Measurements from ENCODE around the gene ABR.
"Not testable (repeated sequence)": the region's sequence is repeated elsewhere in the genome, so short reads cannot be mapped to it uniquely, and the experiment has no call there.

The ABR gene

DNA sequence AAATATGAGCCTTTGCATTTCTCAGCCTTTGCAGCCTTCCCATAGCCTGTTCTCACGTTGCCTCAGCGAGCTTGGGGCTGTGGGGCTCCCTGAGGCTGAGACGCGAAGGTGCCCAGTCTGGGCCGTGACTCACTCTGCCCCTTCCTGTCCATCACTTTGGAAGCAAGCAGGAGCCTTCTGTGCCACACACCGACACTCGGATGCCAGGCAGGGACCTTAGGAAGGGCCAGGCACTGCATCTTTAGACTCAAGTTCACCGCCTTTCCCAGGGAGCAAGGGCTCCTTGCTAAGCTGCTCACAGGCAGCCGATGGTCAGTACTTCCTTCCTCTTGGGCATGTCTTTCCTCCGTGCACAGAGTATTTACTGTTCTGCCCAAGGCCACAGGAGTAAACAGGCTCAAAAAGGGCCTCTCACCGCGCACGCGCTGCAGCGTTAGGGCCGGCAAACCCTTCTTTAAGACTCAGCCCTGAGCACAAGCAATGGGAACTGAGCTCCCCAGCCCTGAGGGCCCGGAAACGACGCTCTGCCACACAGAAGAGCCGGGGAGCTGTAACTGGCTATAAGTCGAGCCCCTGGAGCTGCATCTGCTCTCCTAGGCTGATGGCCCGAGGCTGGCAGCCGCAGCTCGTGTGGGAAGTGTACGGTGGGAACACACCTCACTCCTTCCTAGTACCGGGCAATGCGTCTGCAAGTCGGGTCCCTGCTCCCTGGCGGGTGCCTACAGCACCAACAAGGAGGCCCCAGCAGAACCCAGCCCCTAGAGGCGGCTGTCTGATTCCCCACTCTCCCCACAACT lies 175.6 kb downstream of the ABR start:
- DNase-seq: no peak

DNA sequence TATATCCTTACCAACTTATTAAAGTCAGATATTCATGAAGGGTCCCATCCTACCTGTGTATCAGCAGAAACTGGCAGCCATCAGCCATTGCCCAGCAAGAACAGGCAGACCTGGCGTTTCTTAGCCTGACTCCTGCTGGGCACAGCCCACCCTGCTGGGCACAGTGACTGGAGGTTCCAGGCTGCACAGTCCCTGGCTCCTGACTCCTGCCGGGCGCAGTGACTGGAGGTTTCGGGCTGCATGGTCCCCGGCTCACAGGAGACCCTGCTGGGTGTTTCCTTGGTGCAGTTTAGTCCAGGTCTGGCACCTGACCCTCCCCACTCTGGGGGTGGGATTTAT lies 176.2 kb downstream of the ABR start:
- DNase-seq: no peak

- DNase-seq: no peak
Measured at GRCh38 chr17:1002771-1003555, 176.8 kb downstream of the ABR start.

DNA sequence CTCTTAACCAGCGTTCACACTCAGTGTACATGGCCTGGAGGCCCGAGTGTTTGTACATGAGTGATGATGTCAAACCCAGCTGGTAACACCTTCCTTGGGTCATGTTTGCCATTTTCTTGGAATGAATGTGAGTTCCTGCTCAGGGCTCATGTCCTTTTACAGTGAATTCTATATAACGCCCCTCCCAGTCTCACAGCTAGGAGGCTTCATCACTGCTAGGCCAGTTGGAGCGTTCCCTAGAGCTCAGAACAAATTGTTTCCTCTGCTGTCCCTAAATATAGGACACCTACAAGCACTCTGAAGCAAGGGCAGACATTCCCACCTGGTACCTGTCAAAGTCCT lies 177.4 kb downstream of the ABR start:
- DNase-seq: no peak

DNA sequence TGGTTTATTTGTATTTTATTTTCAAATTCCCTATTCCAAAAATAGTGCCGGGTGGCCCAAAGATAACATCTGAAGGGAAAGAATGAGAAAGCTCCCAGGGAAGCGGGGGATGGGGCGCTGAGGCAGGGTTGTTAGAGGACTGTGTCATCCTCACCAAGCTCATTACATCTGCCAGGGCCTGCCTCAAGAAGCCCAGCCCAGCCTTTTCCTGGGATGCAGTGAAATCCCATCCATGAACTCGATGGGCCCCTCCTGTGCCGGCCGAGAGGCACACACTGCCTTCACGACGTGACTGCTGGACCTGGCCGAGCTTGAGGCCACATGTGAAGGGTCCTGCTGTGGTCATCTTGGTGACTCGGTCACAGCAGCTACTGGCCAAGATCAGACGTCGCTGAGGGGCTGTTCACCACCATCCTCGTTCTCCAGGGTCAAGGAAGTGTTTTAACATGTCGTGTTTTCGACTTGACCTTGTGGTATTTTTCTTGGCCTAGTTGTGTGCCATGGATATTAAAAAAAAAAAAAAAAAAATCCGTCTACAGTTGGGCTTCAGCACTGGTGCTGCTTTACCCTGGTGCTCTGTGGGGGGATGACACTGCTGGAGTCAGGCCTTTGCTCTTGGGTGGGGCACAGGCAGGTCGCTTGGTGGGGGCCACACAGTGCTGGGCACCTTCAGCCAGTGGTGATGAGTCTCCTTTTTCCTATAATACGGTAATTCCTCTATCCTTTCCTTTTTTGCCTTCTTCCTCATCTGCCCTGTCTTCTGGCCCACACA lies 178.0 kb downstream of the ABR start:
- no peak for DNase-seq

GRCh38 chr17:1000597-1001461 lies 179.0 kb downstream of the ABR start:
- no peak for DNase-seq

GRCh38 chr17:998111-998510 lies 181.7 kb downstream of the ABR start:
- DNase-seq: no peak

DNA sequence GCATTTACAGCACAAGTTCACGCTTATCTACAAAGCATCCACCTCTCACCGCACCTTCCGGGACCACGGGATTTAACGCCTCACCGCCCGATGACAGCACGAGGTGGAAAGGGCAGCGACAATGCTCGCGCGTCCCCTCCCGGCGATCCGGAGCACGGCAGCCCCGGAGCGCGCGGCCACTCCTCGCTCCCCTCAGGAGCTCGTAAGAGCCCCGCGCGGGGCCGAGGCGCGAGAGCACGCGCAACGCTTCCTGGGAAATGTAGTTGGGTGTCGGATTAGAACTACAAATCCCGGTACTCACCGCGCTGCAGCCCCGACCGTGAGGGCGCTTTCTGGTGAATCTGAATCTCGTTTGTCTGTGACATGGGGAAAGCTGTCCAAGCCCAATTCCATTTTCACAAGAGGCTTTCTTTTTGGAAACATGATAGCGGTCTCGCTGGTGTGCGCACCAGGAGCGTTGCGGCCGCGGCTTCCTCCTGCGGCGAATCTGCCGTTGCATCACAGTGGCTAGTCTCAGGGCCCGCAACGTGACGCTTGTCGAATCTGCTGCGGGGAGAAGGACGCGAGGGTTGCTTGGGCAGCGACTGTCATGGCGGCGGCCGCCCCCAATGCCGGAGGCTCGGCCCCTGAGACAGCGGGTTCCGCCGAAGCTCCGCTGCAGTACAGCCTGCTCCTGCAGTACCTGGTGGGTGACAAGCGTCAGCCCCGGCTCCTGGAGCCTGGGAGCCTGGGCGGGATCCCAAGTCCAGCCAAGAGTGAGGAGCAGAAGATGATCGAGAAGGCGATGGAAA lies 183.0 kb downstream of the ABR start, which contains the start of gene TIMM22:
Gene TIMM22 (plus strand): TSS at position 576 of the 791 bp plus-strand sequence. CDS start 14 bp downstream, at position 590.
- DNase-seq: peak; percentile 85

- DNase-seq: not testable (repeated sequence)
Measured at GRCh38 chr17:995324-995723, 184.5 kb downstream of the ABR start.

GRCh38 chr17:992933-993332 lies 186.8 kb downstream of the ABR start:
- DNase-seq: no peak

GRCh38 chr17:988561-988960 lies 191.2 kb downstream of the ABR start:
- no peak for DNase-seq

DNA sequence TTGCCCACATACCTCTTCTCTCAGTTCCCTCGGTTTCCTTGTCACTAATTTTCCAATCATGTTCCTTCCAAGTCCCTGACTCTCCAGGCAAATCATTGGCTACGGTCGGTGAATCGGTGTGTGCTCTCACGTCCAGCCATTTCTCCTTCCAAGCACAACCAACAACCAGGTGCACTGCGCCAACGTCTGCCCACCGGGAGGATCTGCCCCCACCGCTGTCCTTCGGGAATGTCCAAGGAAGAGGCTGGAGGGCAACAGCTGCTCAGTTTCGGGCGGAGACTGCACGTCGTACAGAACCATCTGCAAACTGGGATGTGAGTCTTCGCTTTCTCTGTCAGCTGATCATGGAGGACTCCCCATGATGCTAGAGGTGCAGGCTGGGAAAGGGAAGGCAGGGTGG lies 191.8 kb downstream of the ABR start:
- DNase-seq: no peak

DNA sequence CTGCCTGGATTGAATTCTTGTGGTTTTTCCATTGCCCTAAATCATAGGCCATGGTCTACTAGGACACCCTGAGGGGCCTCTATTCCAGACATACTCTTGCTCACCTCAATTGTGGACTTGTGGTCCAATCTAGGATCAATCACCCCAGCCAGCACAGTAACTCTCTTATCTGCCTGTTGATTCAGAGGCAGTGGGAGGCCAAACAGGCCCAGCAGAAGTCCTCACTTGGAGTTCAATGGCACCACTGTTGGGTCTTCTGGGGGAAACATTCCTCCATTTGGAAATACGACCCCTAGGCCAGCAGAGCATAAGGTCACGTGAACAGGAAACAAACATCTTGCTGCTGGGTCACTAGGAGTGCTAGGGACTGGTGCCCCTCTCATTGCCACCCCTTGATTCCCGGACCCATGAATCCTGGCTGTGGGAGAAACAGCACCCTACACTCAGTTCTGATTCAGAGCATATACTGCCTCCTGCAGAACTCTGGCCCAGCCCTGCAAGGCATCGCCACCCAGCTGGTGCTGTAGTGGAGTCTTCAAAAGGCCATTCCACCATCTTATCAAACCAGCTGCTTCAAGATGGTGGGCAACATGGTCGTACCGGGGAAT lies 193.4 kb downstream of the ABR start:
- DNase-seq: no peak

DNA sequence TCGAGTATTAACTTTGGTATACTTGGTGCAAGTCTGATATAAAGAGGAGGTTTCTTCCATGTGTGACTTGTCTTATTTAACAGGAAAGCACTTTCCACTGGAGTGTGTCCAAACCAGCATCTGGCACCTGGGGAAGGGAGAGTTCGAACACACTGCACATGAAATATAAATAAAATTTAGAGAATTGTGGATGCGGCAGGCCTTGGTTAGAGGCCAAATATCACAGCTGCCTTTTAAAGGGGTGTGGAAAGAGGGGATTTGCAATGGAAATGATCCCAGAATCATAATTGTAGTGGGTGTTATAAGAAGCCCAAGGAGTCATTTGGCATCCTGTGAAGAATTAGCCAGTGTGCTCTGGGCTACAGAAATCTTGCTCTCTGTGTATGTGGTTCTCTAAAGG lies 195.9 kb downstream of the ABR start:
- no peak for DNase-seq

DNA sequence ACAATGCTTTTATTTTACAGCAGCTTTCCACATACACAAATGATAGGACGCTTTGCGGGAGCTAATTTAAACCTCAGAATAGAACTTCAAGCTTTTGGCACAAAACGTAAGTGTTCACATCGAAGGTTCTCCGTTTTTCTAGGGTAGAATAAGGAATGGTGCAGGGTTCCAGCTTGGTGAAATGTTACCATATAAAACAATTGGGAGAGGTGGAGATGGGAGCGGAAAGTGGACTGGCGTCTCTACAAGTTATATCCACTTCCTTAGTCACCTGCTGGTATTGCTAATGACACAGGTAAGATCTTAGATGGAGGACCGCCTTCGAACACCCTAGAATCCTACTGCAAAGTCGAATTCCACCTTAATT lies 198.5 kb downstream of the ABR start:
- DNase-seq: no peak

DNA sequence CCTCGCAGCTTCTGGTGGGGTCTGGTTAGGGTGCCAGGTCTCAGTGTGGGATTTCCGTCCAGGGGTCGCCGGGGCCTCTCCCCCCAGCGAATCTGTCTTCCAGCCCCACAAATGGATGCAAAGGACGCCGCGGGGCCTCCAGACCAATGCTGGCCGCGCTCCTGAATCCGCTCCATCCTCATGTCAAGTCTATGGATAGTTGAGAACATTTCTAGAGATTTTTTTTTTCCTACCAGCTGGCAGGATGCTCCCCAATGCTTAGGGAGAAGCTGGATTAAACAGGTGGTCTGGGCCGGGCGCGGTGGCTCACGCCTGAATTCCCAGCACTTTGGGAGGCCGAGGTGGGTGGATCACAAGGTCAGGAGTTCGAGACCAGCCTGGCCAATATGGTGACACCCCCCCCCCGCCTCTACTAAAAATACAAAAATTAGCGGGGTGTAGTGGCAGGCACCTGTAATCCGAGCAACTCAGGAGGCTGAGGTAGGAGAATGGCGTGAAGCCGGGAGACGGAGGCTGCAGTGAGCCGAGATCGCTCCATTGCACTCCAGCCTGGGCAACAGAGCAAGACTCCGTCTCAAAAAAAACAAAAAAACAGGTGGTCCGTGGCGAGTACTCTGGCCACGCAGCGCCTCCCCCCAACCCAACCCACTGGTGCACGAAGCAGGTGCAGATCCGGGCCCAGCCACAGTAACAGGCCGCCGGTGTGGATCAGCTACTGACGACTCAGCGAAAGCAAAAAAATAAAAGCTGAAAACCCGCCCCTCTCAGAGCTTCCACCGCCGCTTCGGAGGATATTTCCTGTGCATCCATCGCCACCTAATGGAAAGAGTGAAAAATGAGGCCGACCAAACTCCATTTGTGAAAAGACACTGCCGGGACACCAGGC lies 199.1 kb downstream of the ABR start:
- peak; percentile 69 for DNase-seq

GRCh38 chr17:979539-980405 lies 200.0 kb downstream of the ABR start, which contains the start of gene NXN:
NXN (minus strand) TSS chr17:979776.
- peak; percentile 82 for DNase-seq

GRCh38 chr17:979212-979538 lies 200.6 kb downstream of the ABR start:
- no peak for DNase-seq

Data from effector CD8-positive, alpha-beta T cell (primary cell).